HG03025 (cell line): Measurements from ENCODE around the gene MYL5.
"Not testable (repeated sequence)": the region's sequence is repeated elsewhere in the genome, so short reads cannot be mapped to it uniquely, and the experiment has no call there.

Experiments
- ATAC-seq: cut with Tn5 transposase; IDR thresholded peaks from one replicate; pipeline ENCODE4 v1.9.1; 2021; ENCODE audit warnings: mild to moderate bottlenecking, moderate library complexity; ENCODE audit not compliant: unreplicated experiment, low FRiP score

MYL5 gene

DNA sequence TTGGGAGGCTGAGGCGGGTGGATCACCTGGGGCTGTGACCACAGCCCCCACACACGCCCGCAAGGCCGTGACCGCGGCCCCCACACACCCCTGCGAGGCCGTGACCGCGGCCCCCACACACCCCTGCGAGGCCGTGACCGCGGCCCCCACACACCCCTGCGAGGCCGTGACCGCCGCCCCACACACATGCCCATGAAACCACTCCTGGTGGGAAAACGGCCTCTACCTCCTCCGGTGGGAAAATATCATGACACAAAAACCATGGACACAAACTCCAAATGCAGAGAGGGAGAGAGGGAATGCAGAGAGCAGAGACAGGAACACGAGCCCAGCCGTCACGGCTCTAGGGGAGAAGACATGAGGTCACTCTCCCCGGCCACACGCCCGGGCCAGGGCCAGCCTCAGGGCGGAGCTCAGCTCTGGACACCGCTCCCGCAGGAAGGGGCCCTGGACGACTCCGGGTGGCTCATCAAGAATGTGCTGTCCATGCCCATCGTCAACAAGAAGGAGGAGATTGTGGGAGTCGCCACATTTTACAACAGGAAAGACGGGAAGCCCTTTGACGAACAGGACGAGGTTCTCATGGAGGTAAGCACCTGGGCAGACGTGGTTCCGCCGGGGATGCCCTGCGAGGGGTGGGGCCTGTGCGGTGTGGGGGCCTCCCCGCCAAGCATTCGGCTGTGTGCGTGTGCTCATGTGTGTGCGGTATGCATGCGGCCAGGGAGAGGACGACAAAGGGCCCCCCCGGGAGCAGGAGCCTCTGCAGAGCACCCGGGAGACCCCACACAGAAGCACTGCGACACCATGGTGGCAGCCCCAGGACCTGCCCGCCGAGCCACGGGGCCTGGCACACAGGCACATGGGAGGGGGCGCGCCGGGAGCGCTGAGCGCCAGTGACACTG is 17.7 kb upstream of the MYL5 start:
- ATAC-seq, result no peak

DNA sequence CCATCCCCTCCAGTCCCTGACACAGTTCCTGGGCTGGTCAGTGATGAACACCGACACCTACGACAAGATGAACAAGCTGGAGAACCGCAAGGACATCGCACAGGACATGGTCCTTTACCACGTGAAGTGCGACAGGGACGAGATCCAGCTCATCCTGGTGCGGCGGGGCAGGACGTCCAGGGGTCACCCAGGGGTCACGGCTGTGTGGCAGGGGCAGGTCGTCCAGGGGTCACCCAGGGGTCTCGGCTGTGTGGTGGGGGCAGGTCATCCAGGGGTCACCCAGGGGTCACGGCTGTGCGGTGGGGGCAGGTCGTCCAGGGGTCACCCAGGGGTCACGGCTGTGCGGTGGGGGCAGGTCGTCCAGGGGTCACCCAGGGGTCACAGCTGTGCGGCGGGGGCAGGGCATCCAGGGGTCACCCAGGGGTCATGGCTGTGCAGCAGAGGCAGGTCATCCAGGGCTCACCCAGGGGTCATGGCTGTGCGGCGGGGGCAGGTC is 17.0 kb upstream of the MYL5 start:
- no peak for ATAC-seq

DNA sequence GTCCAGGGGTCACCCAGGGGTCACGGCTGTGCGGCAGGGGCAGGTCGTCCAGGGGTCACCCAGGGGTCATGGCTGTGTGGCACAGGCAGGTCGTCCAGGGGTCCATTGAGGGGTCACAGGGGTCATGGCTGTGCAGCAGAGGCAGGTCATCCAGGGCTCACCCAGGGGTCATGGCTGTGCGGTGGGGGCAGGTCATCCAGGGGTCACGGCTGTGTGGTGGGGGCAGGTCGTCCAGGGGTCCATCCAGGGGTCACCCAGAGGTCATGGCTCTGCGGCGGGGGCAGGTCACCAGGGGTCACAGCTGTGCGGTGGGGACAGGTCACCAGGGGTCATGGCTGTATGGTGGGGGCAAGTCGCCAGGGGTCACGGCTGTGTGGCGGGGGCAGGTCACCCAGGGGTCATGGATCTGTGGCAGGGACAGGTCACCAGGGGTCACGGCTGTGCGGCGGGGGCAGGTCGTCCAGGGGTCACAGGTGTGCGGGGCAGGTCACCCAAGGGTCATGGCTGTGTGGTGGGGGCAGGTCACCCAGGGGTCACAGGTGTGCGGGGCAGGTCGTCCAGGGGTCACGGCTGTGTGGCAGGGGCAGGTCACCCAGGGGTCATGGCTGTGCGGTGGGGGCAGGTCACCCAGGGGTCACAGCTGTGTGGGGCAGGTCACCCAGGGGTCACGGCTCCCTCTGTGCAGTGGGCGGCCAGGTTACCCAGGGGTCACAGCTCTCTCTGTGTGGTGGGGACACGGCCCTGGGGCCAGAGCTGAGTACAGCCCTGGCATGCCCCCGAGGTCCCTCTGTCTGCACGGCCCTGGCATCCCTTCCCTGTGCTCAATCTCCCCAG is 16.3 kb upstream of the MYL5 start:
- ATAC-seq, result no peak

DNA sequence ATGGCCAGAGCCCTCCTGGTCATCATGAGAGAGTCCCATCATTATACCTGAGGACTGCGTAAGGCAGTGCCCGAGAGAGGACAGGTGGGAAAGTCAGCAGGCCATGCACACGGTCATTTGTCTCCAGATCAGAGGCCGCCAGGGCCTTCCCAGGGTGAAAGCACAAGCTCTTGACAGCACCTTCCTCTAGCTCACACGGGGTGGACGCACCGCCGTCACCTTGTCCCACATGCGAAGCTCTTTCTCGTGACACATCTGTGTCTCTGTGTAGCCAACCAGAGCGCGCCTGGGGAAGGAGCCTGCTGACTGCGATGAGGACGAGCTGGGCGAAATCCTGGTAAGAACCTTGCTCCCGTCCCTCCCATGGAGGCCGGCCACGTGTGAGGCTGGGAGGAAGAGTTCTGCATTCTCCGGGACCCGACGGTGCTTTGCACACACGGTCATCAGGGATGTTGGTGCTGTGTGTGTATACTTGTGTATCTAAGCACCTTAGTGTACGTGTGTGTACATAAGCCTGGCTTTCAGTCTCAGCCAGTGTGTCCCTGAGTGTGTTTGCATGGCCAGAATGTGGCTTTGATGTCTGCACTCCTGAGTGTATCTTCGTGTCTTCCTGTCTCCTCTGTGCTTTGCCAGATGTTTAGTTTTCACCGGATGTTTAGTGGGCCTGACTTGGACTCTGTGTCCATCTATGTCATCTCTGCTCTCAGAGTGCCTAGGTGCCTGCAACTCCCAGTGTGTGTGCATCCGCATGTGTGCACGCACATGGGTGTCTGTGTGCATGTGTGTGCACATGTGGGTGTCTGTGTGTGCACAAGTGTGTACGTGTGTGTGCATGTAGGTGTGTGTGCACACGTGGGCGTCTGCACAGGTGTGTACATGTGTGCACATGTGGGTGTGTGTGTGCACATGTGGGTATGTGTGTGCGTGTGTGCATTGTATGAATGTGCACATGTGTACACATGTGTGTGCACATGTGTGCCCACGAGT is 15.4 kb upstream of the MYL5 start:
- no peak for ATAC-seq

DNA sequence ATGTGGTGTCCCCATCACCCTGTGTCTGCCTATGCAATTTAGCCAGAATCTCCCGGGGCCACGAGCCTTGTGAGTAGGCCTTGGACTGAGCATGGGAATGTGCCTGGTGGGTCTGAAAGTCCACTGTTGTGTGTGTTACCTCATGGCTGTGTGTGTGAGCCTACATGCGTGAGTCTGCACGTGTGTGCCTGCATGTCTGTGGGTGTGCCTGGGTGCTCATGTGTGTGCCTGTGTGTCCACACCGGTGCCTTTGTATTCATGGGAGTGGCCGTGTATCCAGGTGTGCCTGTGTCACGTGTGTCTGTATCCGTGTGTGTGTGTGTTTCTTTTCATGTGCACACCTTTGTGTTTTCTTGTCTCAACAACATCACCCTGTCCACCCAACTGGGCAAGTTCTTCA is 14.5 kb upstream of the MYL5 start:
- ATAC-seq, result no peak

DNA sequence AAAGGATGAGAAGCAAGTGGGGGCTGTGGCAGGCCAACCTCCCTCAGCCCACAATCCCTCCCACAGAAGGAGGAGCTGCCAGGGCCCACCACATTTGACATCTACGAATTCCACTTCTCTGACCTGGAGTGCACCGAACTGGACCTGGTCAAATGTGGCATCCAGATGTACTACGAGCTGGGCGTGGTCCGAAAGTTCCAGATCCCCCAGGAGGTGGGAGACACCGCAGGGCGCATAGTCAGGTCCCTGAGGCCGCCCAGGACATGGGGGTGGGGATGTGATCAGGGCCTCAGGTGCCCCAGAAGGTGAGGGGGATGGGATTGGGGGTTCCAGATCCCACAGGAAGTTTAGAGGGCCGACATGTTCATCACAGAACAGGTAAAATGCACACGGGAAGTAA is 13.9 kb upstream of the MYL5 start:
- no peak for ATAC-seq

DNA sequence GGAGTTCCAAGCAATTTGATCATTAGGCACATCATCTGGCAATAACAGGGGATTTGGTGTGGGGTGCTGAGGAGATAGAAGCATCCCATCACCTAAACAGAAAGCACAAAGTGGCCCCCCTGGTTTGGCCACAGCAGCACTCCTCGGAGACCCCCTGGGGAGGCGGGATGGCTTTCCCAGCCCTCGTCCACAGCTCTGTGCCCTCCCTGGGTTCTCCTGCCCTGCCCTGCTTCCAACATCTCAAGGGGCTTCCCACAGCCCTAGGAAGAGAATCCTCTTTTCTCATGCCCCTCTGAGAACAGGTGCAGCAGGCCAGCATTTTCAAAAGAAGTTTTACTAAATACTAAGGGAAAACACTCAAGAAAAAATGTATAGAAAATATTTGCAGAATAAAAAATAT is 13.1 kb upstream of the MYL5 start:
- ATAC-seq, result no peak

DNA sequence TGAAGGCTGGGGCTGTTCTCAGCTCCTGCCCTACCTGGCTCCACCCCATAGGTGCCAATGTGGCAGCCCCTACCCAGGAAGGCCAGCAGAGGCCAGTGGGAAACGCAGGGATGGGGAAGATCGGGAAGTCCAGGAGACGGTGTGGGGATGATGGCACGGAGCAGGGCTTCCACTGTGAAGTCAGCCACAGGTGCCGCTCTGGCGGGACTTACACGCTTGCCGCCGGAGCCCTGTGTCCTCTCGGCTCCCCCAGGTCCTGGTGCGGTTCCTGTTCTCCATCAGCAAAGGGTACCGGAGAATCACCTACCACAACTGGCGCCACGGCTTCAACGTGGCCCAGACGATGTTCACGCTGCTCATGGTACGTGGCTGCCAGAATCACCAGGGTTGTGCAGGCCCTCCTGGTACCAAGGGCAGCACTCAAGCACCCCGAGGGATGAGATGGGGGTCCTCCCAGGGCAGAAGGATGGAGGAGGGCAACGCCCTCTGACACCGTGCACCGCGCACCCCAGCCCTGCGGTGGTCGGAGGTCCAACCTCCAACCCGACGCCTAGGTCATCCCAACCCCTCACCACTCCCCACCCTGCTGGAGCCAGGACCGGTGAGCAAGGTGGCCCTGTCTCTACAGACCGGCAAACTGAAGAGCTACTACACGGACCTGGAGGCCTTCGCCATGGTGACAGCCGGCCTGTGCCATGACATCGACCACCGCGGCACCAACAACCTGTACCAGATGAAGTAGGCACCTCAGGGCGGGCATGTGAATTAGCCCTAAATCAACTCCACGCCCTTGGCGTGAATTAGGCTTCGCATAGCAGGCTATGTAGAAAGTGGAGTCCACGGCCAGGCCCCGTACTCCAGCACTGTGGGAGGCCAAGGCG is 12.2 kb upstream of the MYL5 start:
- ATAC-seq, result no peak

DNA sequence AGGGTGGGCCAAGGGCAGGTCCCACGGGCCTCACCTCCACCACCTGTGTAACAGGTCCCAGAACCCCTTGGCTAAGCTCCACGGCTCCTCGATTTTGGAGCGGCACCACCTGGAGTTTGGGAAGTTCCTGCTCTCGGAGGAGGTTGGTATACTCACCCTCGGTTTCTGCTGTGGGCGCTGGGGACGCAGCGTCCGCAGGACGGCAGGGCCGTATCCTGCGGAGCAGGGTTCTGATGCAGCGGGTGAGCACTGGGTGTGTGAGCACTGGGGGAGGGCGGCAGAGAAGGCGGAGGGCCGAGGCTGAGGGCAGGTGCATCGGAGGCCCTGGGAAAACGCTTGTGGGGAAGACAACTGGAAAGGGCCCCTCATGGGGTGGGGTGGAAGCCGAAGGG is 11.3 kb upstream of the MYL5 start:
- no peak for ATAC-seq

DNA sequence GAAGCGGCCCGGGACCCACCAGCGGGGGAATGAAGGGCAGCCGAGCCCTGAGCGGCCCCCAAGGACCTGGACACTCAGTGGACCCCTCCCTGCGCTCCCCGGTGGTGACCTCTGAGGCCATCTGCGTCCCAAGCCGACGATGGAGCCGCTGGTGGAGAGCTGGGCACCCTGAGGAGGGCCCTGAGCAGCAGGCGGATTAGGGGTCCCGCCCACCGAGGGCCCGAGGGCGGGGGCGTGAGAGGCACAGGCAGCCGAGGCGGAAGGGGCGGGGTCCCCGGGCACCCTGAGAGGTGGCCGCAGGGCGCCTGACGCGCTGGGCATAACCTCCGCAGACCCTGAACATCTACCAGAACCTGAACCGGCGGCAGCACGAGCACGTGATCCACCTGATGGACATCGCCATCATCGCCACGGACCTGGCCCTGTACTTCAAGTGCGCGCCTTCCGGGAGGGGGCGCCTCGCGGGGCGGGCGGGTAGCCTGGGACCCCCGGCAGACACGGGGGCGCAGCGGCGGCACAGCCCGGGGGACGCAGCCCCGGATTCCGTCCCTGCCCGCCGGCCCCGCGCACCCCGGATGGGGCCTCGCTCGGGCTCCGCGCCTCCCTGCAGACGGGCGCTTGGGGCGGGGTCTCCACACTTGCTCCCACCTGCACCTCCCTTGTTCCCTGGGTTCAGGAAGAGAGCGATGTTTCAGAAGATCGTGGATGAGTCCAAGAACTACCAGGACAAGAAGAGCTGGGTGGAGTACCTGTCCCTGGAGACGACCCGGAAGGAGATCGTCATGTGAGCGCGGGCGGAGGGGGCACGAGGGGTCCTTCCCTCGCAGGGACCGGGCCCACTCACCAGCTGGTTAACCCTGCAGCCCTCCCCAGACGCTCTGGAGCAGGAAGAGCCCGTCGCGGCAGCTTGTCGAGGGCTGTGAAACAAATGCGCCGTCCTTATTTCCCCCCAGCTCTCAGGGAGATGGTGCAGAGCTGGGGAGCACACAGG is 10.6 kb upstream of the MYL5 start:
- no peak for ATAC-seq

DNA sequence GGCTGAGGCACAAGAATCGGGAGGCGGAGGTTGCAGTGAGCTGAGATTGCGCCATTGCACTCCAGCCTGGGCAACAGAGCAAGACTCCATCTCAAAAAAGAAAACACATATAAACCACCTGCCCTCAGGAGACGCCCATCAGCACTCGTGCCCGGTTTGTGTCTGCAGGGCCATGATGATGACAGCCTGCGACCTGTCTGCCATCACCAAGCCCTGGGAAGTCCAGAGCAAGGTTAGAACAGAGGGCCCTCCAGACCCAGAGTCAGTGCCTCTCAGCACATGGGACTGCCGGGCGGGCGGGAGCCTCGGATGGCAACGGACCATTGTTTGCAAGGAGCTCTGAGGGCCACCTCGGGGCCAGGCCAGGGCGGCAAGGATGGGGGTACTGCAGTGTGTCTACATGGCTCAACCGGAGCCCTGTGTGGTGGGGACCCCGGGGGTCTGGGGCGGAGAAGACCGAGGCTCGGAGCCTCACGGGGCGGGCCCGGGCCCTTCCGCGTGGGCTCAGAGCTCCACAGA is 9.6 kb upstream of the MYL5 start:
- ATAC-seq, result no peak

DNA sequence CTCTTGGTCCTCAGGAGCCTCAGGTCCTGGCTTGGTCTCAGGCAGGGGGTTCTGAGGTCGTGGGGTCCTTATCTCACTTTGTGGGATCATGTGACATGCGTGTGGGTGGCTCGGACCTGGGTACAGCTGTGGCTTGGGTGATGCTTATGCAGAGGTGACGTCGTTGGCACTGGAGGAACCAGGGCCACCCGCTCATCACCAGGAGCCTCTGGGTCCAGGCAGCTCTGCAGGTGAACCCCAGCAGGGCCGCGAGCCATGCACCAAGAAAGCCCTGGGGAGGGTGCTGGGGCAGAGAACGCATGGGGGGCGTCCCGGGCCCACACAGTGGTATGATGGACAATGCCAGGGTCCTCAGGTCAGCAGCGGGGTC is 9.0 kb upstream of the MYL5 start:
- no peak for ATAC-seq

DNA sequence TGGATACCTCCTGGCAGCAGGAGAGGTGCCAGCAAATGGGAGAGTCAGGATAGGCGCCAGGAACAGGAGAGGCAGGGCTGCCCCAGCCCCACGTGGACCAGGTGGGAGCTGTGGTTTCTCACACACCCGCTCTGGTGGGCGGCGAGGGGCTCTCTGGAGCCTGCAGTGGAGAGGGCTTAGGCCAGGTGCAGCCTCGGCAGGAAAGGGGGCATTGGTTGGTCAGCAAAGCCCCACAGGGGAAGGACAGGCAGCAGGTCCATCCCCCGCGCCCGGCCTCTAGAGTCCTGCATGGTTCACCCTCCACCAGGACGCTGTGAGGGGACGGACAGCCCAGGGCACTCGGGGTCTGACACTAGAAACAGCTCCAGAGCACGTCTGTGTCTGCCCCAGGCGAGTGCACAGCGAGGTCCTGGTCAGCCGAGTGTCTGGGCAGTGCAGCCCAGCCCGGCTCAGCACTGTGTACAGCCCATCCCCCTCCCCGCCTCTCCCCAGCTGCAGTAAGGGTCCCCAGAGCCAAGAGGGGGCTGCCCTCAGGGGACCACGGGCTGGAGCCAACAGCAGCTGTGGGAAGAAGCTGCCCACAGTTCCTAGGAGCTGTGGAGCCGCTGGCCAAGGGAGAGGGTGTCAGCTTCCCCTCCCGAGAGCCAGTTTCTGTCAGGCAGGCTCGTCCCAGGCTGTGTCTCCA is 8.4 kb upstream of the MYL5 start:
- ATAC-seq, result no peak

DNA sequence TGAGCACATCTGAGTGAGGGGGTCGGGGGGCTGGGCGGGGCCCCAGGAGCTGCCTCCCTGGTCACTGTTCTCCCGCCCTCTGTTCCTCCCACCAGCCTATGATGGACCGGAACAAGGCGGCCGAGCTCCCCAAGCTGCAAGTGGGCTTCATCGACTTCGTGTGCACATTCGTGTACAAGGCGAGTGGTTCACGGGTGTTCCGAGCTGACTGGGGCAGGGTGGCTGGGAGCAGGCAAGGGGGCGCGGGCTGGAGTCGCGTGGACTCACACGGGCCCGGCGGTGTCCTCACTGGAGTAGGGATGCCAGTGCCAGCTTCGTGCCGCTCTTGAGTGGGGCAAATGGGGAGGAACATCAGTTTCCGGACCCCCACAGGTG is 7.9 kb upstream of the MYL5 start:
- ATAC-seq, result no peak

DNA sequence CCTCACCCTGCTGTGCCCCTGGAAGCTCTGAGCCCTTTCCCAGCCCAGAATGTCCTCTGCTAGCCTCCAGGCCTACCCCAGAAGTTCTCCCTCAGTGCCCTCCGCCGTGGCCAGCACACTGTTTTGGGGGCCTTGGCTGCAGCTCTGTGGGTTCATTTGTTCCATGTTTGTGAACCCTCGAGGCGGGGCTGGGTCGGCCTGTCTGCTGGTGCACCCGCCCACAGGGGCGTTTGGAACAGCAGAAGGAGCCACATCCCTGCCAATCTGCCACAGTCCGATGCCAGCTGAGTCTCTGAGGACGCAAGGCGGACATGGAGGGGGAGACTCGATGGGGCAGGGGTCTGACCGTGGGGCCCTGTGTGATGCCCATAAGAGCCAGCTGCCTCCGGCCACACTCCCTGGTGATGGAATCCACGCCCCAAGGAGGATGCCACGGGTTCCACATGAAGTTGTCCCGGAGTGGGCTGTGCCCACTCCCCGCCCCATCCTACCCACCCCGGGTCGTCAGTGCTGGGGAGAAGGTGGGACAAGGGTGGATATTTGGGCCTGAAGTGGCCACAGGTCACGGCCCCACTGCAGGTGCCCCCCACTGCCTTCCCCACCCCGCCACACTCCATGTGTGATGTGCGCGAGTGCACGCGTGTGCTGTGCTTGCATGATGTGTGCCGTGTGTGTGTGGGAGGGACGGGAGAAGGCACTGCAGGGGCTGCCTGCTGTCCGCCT is 7.4 kb upstream of the MYL5 start:
- no peak for ATAC-seq

DNA sequence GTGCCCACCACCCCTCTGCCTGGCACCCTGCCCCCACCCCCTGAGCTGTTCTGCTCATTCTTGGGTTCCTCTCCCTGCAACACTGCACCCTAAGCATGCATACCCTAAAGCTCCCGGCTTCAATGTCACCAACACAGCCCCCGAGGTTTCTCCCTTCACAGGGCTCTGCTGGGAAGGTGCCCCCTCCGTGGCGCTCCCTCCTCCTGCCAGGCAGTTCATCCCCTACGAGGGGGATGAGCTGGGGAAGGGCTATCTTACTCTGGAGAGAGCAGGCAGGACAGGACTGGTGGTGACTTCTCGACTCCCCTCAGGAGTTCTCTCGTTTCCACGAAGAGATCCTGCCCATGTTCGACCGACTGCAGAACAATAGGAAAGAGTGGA is 6.8 kb upstream of the MYL5 start:
- ATAC-seq, result no peak

DNA sequence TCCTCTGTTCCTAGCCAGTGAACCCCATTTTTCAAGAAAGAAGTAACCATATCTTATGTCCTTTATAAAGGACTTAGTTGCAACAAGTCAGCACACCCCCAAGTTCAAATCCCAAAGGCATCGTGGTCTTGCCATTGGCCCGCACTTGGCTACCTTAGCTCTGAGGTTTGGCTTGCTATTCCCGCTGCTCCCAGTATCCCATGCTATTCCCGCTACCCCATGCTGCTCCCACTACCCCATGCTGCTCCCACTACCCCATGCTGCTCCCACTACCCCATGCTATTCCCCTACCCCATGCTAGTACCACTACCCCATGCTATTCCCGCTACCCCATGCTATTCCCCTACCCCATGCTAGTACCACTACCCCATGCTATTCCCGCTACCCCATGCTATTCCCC is 6.1 kb upstream of the MYL5 start:
- not testable (repeated sequence) for ATAC-seq
